ENCODE measurements around the gene GALNT12. TPM values are rescaled to one million over a fixed set of nuclear protein-coding genes. Genes with fewer than 3 reads are reported as not detected.

The GALNT12 gene
- total RNA-seq, 1 experiment from 2014 or later, result 31.2 TPM

GRCh38 chr9:98830554-98830953, 23.1 kb downstream of the GALNT12 start:
- Histone ChIP-seq H3K9ac (ENCODE audit: low read length) (no peak overlapping the region), H3K79me2 (ENCODE audit: insufficient read depth, low read length) (no peaks in the 10 kb centered on the region), H4K20me1 (ENCODE audit: insufficient read depth) (no peaks in the 10 kb centered on the region), H3K9me2 (ENCODE audit: insufficient read depth) (no peaks in the 10 kb centered on the region), H3K4me3 (replicated peaks in 1 of 2; ENCODE audit: low read depth in 1 of 2, low read length in 2 of 2) (no peak overlapping the region), H3K4me1 (ENCODE audit: control insufficient read depth in 1 of 2, insufficient read depth in 2 of 2, low read length in 2 of 2) (no peaks in the 10 kb centered on the region), H3K27ac (ENCODE audit: low read depth, low read length) (no peak overlapping the region), H3K27me3 (ENCODE audit: insufficient read depth, low read length) (no peaks in the 10 kb centered on the region), H2AFZ (ENCODE audit: low read depth, low read length, poor library complexity, severe bottlenecking) (no peak overlapping the region), H3K4me2 (ENCODE audit: low read length) (no peak overlapping the region), H3K36me3 (ENCODE audit: control insufficient read depth in 1 of 2, insufficient read depth in 2 of 2, low read length in 2 of 2) (peaks cover 3 to 6% of the 10 kb centered on the region in 2 experiments; a peak in 3 of 4 replicates), H3K9me3 (ENCODE audit: control insufficient read depth in 1 of 2, insufficient read depth in 1 of 2, low read depth in 1 of 2, low read length in 2 of 2) (no peaks in the 10 kb centered on the region)
- ATAC-seq, result no peak
- BruUV-seq (replicated peaks), result no TSS peak
- ChIA-PET RAD21 (ENCODE audit: low non-redundant PET in 1 of 2, low total read pairs in 2 of 2, uncharacterized antibody in 2 of 2, unreplicated experiment in 2 of 2) (no interaction called here), CTCF (no interaction called here), POLR2A (no interaction called here)
- no peak for TF ChIP-seq ZBTB33 (IDR thresholded peaks at IDR 0.05; ENCODE audit: extremely low read depth, insufficient replicate concordance, low read length)
- TF ChIP-seq POLR2AphosphoS5 (IDR thresholded peaks at IDR 0.05; ENCODE audit: low read depth, low read length), result no peak
- no peak for TF ChIP-seq CTCF (IDR thresholded peaks at IDR 0.05 in 2 of 3, conservative IDR thresholded peaks at IDR 0.05 in 1 of 3; ENCODE audit: borderline replicate concordance in 1 of 3, insufficient read depth in 1 of 3, low read depth in 2 of 3, low read length in 2 of 3)
- TF ChIP-seq SRF (IDR thresholded peaks at IDR 0.05; ENCODE audit: low read depth), result no peak
- TF ChIP-seq POLR2A (IDR thresholded peaks at IDR 0.05; ENCODE audit: borderline replicate concordance, extremely low read depth, insufficient read depth, insufficient read length), result no peak
- TF ChIP-seq REST (IDR thresholded peaks at IDR 0.05; ENCODE audit: low read depth), result no peak
- no peak for TF ChIP-seq ZNF274 (IDR thresholded peaks at IDR 0.05; ENCODE audit: low read depth, low read length)
- no peak for TF ChIP-seq TCF7L2 (IDR thresholded peaks at IDR 0.05; ENCODE audit: borderline replicate concordance, extremely low read depth, insufficient read depth, insufficient read length)
- TF ChIP-seq SP1 (IDR thresholded peaks at IDR 0.05; ENCODE audit: low read depth), result no peak
- no peak for TF ChIP-seq EZH2phosphoT487 (IDR thresholded peaks at IDR 0.05; ENCODE audit: borderline replicate concordance)
- TF ChIP-seq JUND (IDR thresholded peaks at IDR 0.05), result no peak
- TF ChIP-seq ZFX (IDR thresholded peaks at IDR 0.05), result no peak
- no peak for TF ChIP-seq EGR1 (IDR thresholded peaks at IDR 0.05; ENCODE audit: low read depth)
- no peak for TF ChIP-seq FOSL1 (IDR thresholded peaks at IDR 0.05; ENCODE audit: low read depth)
- TF ChIP-seq ELF1 (IDR thresholded peaks at IDR 0.05; ENCODE audit: borderline replicate concordance, low read depth), result no peak
- TF ChIP-seq ATF3 (IDR thresholded peaks at IDR 0.05), result no peak
- no peak for TF ChIP-seq EZH2 (IDR thresholded peaks at IDR 0.05)
- no peak for TF ChIP-seq MAX (IDR thresholded peaks at IDR 0.05)
- no peak for DNase-seq (ENCODE audit: low read depth, low spot score)
- intact Hi-C loops (cut with micrococcal nuclease), result no loop called here
